OCI-LY1 (cell line): Measurements from ENCODE around the gene RGCC.

Source experiments
- H2AFZ ChIP-seq: fragments of 200-600 bp; sonication (generic), shearing (Covaris generic); 2 replicates; pipeline ENCODE4 v1.6.0; 2014; ENCODE audit warnings: antibody characterized with exemption, mild to moderate bottlenecking, low read length
- H3F3A ChIP-seq: fragments of 200-600 bp; sonication (generic), shearing (Covaris generic); 2 replicates; pipeline ENCODE4 v1.6.0; 2014; ENCODE audit warnings: mild to moderate bottlenecking, antibody characterized with exemption, low read length, moderate library complexity; ENCODE audit not compliant: insufficient read depth
- H3K27ac ChIP-seq: fragments of 200-600 bp; sonication (generic); 2 replicates; pipeline ENCODE4 v1.5.1; 2014; ENCODE audit warnings: low read length, mixed run types, mild to moderate bottlenecking, low read depth; ENCODE audit not compliant: poor library complexity, severe bottlenecking
- H3K27me3 ChIP-seq: fragments of 200-600 bp; sonication (generic); 2 replicates; pipeline ENCODE4 v1.6.0; 2014; ENCODE audit warnings: antibody characterized with exemption, mild to moderate bottlenecking, low read length, moderate library complexity; ENCODE audit not compliant: insufficient read depth
- H3K36me3 ChIP-seq: fragments of 200-600 bp; sonication (generic); 2 replicates; pipeline ENCODE4 v1.6.1; 2014; ENCODE audit warnings: mild to moderate bottlenecking, antibody characterized with exemption, low read length, moderate library complexity, mixed read lengths; ENCODE audit not compliant: insufficient read depth
- H3K4me1 ChIP-seq: fragments of 200-600 bp; sonication (generic); 2 replicates; pipeline ENCODE4 v1.5.1; 2014; ENCODE audit warnings: mild to moderate bottlenecking, low read length, moderate library complexity; ENCODE audit not compliant: insufficient read depth, severe bottlenecking
- H3K4me2 ChIP-seq: fragments of 200-600 bp; sonication (generic), shearing (Covaris generic); 2 replicates; pipeline ENCODE4 v1.6.1; 2014; ENCODE audit warnings: low read length
- H3K4me3 ChIP-seq: fragments of 200-600 bp; sonication (generic); 2 replicates; pipeline ENCODE4 v1.5.1; 2014; ENCODE audit warnings: low read length, low read depth, mild to moderate bottlenecking, mixed read lengths; ENCODE audit not compliant: poor library complexity, severe bottlenecking
- H3K79me2 ChIP-seq: fragments of 200-600 bp; shearing (Covaris generic); 2 replicates; pipeline ENCODE4 v1.6.1; 2016; ENCODE audit warnings: mixed run types, low read length, mixed read lengths; ENCODE audit not compliant: insufficient read depth
- H3K9ac ChIP-seq: fragments of 200-600 bp; sonication (generic), shearing (Covaris generic); 2 replicates; pipeline ENCODE4 v1.6.1; 2014; ENCODE audit warnings: mild to moderate bottlenecking, low read length, mixed read lengths
- H3K9me2 ChIP-seq: fragments of 200-600 bp; sonication (generic), shearing (Covaris generic); 2 replicates; pipeline ENCODE4 v1.6.1; 2014; ENCODE audit warnings: low read depth, mild to moderate bottlenecking, low read length, mixed read lengths
- H3K9me3 ChIP-seq: fragments of 200-600 bp; shearing (Covaris generic); 2 replicates; pipeline ENCODE4 v1.6.1; 2014; ENCODE audit warnings: low read length, mixed read lengths
- H4K20me1 ChIP-seq: fragments of 200-600 bp; sonication (generic), shearing (Covaris generic); 2 replicates; pipeline ENCODE4 v1.6.0; 2016; ENCODE audit warnings: mild to moderate bottlenecking, low read length; ENCODE audit not compliant: insufficient read depth
- CTCF ChIP-seq: fragments of 200-600 bp; sonication (generic), shearing (Covaris generic); IDR thresholded peaks from 2 replicates; pipeline ENCODE4 v1.5.1; 2017; ENCODE audit warnings: mild to moderate bottlenecking, antibody characterized with exemption, low read length, moderate library complexity, mixed read lengths
- EZH2 ChIP-seq: fragments of 200-600 bp; sonication (generic), shearing (Covaris generic); IDR thresholded peaks from 2 replicates; pipeline ENCODE4 v1.8.0; 2017; ENCODE audit warnings: borderline replicate concordance, mixed run types, mild to moderate bottlenecking, antibody characterized with exemption, low read length, moderate library complexity, mixed read lengths

The RGCC gene

GRCh38 chr13:41465241-41465847, 8.0 kb downstream of the RGCC start:
- Histone ChIP-seq H4K20me1 (no peaks in the 10 kb centered on the region), H3K4me1 (peaks cover 63% of the 10 kb centered on the region), H3K4me2 (peak overlapping the region; percentile 53), H3K9me3 (no peaks in the 10 kb centered on the region), H3K9me2 (no peaks in the 10 kb centered on the region), H3K36me3 (peaks cover 93% of the 10 kb centered on the region), H3K27me3 (no peaks in the 10 kb centered on the region), H3F3A (peaks cover 16% of the 10 kb centered on the region; the same call in 1 of the 2 replicates), H3K79me2 (peaks cover 21% of the 10 kb centered on the region), H3K4me3 (no peak overlapping the region), H3K27ac (peak overlapping the region; percentile 87), H2AFZ (no peak overlapping the region), H3K9ac (peak overlapping the region; percentile 6; the same call in 1 of the 2 replicates)
- TF ChIP-seq EZH2 = no peak
- no peak for TF ChIP-seq CTCF

- peaks cover 93% of the 10 kb centered on the region for H3K36me3 ChIP-seq
Observed at GRCh38 chr13:41465898-41466320, 8.6 kb downstream of the RGCC start.

GRCh38 chr13:41467425-41467945, 10.1 kb downstream of the RGCC start:
- Histone ChIP-seq H3K4me2 (no peak overlapping the region), H3K4me1 (peaks cover 42% of the 10 kb centered on the region), H3K4me3 (no peak overlapping the region), H3K36me3 (peaks cover 93% of the 10 kb centered on the region), H3K79me2 (peaks cover 12% of the 10 kb centered on the region), H3F3A (peaks cover 23% of the 10 kb centered on the region), H3K27ac (peak overlapping the region; percentile 87), H4K20me1 (no peaks in the 10 kb centered on the region), H3K9me3 (0 out of 2 replicates have a peak, but pooled peaks cover 3% of the 10 kb centered on the region), H2AFZ (no peak overlapping the region), H3K27me3 (no peaks in the 10 kb centered on the region), H3K9me2 (no peaks in the 10 kb centered on the region), H3K9ac (no peak overlapping the region)
- TF ChIP-seq EZH2 (no peak), CTCF (no peak)

More at GRCh38 chr13:41465898-41466320, 8.6 kb downstream of the RGCC start:
- Histone ChIP-seq H3K9ac (no peak overlapping the region; the same call in 1 of the 2 replicates), H4K20me1 (no peaks in the 10 kb centered on the region), H3K79me2 (peaks cover 16% of the 10 kb centered on the region), H3K27ac (peak overlapping the region; percentile 87), H3K9me3 (no peaks in the 10 kb centered on the region), H3K27me3 (no peaks in the 10 kb centered on the region), H2AFZ (no peak overlapping the region), H3K4me3 (no peak overlapping the region), H3K4me1 (peaks cover 57% of the 10 kb centered on the region), H3K9me2 (no peaks in the 10 kb centered on the region), H3F3A (peaks cover 16% of the 10 kb centered on the region), H3K4me2 (no peak overlapping the region)
- no peak for TF ChIP-seq CTCF
- TF ChIP-seq EZH2 = no peak
